Right atrium auricular region (tissue), 2 donors: Measurements from ENCODE around the gene ARL8B. TPM values are rescaled to one million over a fixed set of nuclear protein-coding genes. Genes with fewer than 3 reads are reported as not detected.

ENCODE experiments used
- DNase-seq: peaks from one replicate; pipeline ENCODE4 v3.0.0-alpha.2; 2019; ENCODE audit warnings: low spot score
- H3K27ac ChIP-seq, 2 donors: fragments of 200-600 bp; sonication (generic); 1 replicate in 1 of 2; 2 replicates in 1 of 2; pipeline ENCODE4 v1.5.1; 2016 to 2019
- H3K27me3 ChIP-seq, 2 donors: fragments of 200-600 bp; sonication (generic); one replicate each; pipeline versions ENCODE4 v1.5.1 to v1.6.0; 2017 to 2019
- H3K36me3 ChIP-seq: fragments of 200-600 bp; sonication (generic); one replicate; pipeline ENCODE4 v1.5.1; 2016
- H3K4me1 ChIP-seq, 2 donors: fragments of 200-600 bp; sonication (generic); one replicate each; pipeline versions ENCODE4 v1.5.1 to v1.6.0; 2017 to 2019
- H3K4me3 ChIP-seq, 2 donors: fragments of 200-600 bp; sonication (generic); 1 replicate in 1 of 2; 2 replicates in 1 of 2; pipeline ENCODE4 v1.5.1; 2017 to 2019; ENCODE audit warnings: mild to moderate bottlenecking in 1 of 2, moderate library complexity in 1 of 2
- H3K9me3 ChIP-seq, 2 donors: fragments of 200-600 bp; sonication (generic); one replicate each; pipeline ENCODE4 v1.5.1; 2019
- total RNA-seq, 2 donors: library from RNA; depleted of rRNA; stranded (reverse); fragments of >200 nt; gene quantifications; one replicate each; pipeline ENCODE4 v1.1.0, GENCODE V29; 2016
- TF ChIP-seq, protein P1 (sequence below), 2 donors: fragments of 200-600 bp; sonication (generic); IDR thresholded peaks; one replicate each; pipeline ENCODE4 v1.5.1; 2019; ENCODE audit warnings: antibody characterized with exemption in 2 of 2

ARL8B gene
- total RNA-seq, 2 donors from 2014 or later, result 33.9 to 35.6 TPM

DNA sequence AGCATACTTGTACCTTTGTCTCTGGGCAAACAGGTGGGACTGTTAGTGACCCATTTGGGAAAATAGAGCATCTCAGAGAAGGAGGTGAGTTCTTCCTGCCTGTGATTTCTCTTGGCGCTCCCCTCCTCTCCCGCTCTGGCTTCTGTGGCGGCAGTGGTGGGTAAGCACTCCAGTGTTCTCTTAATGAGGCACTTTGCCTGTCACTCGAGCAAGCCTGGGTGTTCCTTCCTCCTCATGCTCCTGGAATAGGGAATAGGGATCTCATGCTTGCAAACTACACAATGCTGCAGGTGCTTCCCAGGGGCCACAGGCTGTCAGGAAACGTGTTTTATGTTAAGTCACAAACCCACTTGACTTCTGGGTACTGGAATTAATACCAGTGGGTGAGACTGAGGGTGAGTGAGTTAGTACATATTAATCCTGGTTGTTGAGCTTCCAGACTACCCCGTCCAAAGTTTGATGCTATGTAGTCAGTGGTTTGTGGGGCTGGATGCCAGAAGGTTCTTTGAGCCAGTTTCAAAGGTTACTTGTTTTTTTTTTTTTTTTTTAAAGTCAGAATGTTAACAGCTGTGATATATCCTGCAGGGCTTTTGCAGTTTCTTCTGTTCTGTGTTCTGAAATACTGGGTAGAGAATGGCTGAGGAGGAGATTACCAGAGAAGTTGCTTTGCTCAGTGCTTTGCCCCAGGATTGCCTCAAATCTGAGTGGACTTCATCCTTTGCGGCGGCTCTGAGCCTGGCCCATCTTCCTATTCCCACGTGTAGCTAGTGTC, 95.9 kb downstream of the ARL8B start:
- H3K9me3 ChIP-seq, result no peaks in the 10 kb centered on the region
- DNase-seq, result no peak
- TF ChIP-seq, protein P1, sequence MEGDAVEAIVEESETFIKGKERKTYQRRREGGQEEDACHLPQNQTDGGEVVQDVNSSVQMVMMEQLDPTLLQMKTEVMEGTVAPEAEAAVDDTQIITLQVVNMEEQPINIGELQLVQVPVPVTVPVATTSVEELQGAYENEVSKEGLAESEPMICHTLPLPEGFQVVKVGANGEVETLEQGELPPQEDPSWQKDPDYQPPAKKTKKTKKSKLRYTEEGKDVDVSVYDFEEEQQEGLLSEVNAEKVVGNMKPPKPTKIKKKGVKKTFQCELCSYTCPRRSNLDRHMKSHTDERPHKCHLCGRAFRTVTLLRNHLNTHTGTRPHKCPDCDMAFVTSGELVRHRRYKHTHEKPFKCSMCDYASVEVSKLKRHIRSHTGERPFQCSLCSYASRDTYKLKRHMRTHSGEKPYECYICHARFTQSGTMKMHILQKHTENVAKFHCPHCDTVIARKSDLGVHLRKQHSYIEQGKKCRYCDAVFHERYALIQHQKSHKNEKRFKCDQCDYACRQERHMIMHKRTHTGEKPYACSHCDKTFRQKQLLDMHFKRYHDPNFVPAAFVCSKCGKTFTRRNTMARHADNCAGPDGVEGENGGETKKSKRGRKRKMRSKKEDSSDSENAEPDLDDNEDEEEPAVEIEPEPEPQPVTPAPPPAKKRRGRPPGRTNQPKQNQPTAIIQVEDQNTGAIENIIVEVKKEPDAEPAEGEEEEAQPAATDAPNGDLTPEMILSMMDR (IDR thresholded peaks at IDR 0.05), result no peak
- H3K36me3 ChIP-seq, result peaks cover 40% of the 10 kb centered on the region
- no peak overlapping the region for H3K4me3 ChIP-seq
- H3K27ac ChIP-seq, result no peak overlapping the region
- no peaks in the 10 kb centered on the region for H3K27me3 ChIP-seq
- no peaks in the 10 kb centered on the region for H3K4me1 ChIP-seq

DNA sequence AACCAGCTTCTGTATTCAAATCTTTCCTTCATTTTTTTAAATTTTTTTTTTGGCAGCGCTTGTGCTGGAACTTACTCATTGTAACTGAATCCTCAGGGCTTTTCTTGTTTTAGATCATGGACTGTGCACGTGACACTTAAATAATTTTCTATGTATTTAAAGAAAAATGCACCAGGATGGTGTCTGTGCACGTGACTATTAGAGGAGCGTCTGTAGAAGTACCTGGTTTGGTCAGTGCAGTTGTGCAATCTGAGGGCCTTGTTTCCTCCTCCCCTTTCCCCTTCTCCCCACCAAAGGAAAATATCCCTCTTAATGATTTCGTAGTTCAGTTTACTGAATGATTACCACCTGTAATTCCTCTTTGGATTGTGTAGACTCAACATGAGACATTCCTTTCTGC, 96.7 kb downstream of the ARL8B start:
- H3K4me3 ChIP-seq, result no peak overlapping the region
- no peak overlapping the region for H3K27ac ChIP-seq
- H3K36me3 ChIP-seq, result peaks cover 32% of the 10 kb centered on the region
- no peaks in the 10 kb centered on the region for H3K27me3 ChIP-seq
- no peaks in the 10 kb centered on the region for H3K4me1 ChIP-seq
- TF ChIP-seq, protein P1 (IDR thresholded peaks at IDR 0.05), result no peak
- no peak for DNase-seq
- no peaks in the 10 kb centered on the region for H3K9me3 ChIP-seq

DNA sequence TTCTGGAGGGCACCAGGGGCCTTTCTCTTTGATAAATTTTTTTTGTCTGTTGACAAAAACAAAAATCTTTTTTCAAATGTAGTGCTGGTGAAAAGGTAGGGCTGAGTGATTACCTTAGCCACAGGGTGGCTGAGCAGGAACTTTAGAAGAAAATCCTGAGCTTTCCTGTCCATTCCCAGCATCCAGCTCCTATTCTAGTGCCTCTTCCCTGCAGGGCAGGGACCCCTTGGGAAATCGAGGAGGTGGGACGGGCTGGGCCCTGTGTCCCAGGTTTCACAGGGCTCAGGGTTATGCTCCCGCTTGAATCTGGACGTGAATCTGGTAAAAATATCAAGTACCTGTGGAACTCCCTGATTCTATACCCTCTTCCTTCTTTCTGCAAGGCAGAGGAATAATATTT, 97.1 kb downstream of the ARL8B start:
- Histone ChIP-seq H3K9me3 (no peaks in the 10 kb centered on the region), H3K4me1 (no peaks in the 10 kb centered on the region), H3K27me3 (no peaks in the 10 kb centered on the region), H3K4me3 (no peak overlapping the region), H3K36me3 (peaks cover 28% of the 10 kb centered on the region), H3K27ac (no peak overlapping the region)
- DNase-seq, result no peak
- TF ChIP-seq, protein P1 (IDR thresholded peaks at IDR 0.05), result no peak

DNA sequence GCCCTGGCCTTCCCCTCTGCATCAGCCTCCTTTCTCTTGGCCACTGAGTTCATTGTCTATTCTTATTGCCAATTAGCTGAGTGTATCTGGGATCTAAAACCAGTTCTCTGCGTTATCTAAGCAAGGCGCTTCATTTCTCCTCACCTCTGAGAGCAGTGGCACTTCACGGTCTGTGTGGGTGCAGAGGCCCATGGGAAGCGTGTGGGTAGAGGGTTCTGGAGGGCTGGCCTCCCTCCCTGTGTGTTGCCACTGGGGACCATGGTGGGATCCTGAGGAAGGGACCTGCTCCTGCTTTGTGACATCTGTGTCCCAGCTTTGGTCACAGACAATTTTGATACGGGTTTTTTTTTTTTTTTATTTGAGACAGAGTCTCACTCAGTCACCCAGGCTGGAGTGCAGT, 98.1 kb downstream of the ARL8B start:
- Histone ChIP-seq H3K4me3 (no peak overlapping the region), H3K4me1 (no peaks in the 10 kb centered on the region), H3K36me3 (peaks cover 19% of the 10 kb centered on the region), H3K9me3 (no peaks in the 10 kb centered on the region), H3K27ac (no peak overlapping the region), H3K27me3 (no peaks in the 10 kb centered on the region)
- no peak for DNase-seq
- TF ChIP-seq, protein P1 (IDR thresholded peaks at IDR 0.05), result no peak

DNA sequence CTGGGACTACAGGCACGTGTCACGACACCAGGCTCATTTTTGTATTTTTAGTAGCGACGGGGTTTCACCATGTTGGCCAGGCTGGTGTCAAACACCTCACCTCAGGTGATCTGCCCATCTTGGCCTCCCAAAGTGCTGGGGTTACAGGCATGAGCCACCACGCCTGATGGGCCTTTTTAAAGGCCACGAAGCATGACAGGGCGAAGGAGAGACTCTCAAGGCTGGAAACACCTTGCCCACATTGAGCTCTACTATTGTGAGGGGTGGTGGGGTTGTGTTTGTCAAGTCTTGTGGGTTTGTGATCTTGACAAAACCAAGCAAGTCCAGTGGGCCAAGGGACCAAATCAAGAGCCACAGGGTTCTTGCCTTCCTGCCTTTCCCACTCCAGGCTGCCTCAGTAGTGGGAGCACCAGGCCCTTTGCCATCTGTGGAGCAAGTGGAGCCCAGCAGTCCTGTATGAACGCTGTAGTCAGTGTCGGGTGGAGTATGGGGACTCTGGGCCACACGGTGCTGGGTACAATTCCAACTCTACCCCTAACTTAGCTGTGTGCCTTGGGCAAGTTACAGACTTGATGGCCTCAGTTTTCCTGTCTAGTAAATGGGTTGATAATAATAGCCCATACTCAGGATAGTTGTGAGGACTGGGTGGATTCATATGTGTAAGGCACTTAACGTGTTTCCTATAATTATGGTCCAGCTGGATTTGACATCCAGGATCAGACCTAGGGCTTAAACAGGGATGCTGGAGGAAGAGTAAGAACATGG, 98.8 kb downstream of the ARL8B start:
- DNase-seq, result no peak
- Histone ChIP-seq H3K27me3 (no peaks in the 10 kb centered on the region), H3K4me1 (no peaks in the 10 kb centered on the region), H3K4me3 (no peak overlapping the region), H3K9me3 (no peaks in the 10 kb centered on the region), H3K36me3 (peaks cover 13% of the 10 kb centered on the region), H3K27ac (no peak overlapping the region)
- TF ChIP-seq, protein P1 (IDR thresholded peaks at IDR 0.05), result no peak
